Fibroblast of skin of left quadriceps (primary cell): ENCODE data around the gene PKIB.
"Not testable (repeated sequence)": the region's sequence is repeated elsewhere in the genome, so short reads cannot be mapped to it uniquely, and the experiment has no call there.

Source experiments
- DNase-seq, 2 experiments: peaks; one replicate each; pipeline ENCODE4 v3.0.0-alpha.2; 2013; ENCODE audit warnings: low read depth in 2 of 2

Gene PKIB

GRCh38 chr6:122744247-122744646, 134.0 kb downstream of the PKIB start:
- not testable (repeated sequence) for DNase-seq

- not testable (repeated sequence) for DNase-seq
Measured at GRCh38 chr6:122744856-122745255, 134.7 kb downstream of the PKIB start.

GRCh38 chr6:122746688-122747087, 136.5 kb downstream of the PKIB start:
- no peak for DNase-seq

- DNase-seq, result no peak
Measured at GRCh38 chr6:122747573-122747972, 137.4 kb downstream of the PKIB start.

- DNase-seq, result not testable (repeated sequence)
Measured at GRCh38 chr6:122748945-122749344, 138.7 kb downstream of the PKIB start.

GRCh38 chr6:122749451-122750050, 139.3 kb downstream of the PKIB start:
- no peak for DNase-seq

GRCh38 chr6:122751326-122751725, 141.1 kb downstream of the PKIB start:
- no peak for DNase-seq

- no peak for DNase-seq
Measured at GRCh38 chr6:122752459-122752858, 142.3 kb downstream of the PKIB start.

- DNase-seq, result no peak
Measured at GRCh38 chr6:122753000-122753687, 142.9 kb downstream of the PKIB start.

GRCh38 chr6:122753688-122754056, 143.5 kb downstream of the PKIB start:
- DNase-seq, result peak in 1 of 2 experiments; percentile 1

GRCh38 chr6:122754191-122754731, 144.1 kb downstream of the PKIB start:
- DNase-seq, result no peak

- no peak for DNase-seq
Measured at GRCh38 chr6:122755901-122756300, 145.7 kb downstream of the PKIB start.

GRCh38 chr6:122758927-122759334, 148.7 kb downstream of the PKIB start:
- no peak for DNase-seq

- DNase-seq, result no peak
Measured at GRCh38 chr6:122760330-122760729, 150.1 kb downstream of the PKIB start.

- no peak for DNase-seq
Measured at GRCh38 chr6:122766256-122766655, 156.1 kb downstream of the PKIB start.

GRCh38 chr6:122770835-122771601, 160.8 kb downstream of the PKIB start:
- no peak for DNase-seq

GRCh38 chr6:122772724-122773415, 162.7 kb downstream of the PKIB start:
- no peak for DNase-seq
